ENCODE results near the gene CCDC97.
"Not testable (repeated sequence)": the region's sequence is repeated elsewhere in the genome, so short reads cannot be mapped to it uniquely, and the experiment has no call there.

DNA sequence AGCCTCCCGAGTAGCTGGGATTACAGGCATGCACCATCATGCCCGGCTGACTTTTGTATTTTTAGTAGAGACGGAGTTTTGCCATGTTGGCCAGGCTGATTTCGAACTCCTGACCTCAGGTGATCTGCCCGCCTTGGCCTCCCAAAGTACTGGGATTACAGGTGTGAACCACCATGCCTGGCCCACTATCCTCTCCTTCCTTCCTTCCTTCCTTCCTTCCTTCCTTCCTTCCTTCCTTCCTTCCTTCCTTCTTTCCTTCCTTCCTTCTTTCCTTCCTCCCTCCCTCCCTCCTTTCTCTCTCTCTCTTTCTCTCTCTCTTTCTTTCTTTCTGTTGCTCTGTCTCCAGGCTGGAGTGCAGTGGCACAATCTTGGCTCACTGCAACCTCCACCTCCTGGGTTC lies 61.1 kb downstream of the CCDC97 start:
- TF ChIP-seq EZH2 (IDR thresholded peaks at IDR 0.05; ENCODE audit: insufficient read depth, low read length); CTCF (IDR thresholded peaks at IDR 0.05; ENCODE audit: insufficient read depth, low read depth, low read length): not testable (repeated sequence)
